ENCODE measurements around the gene MTMR10.

Gene MTMR10

DNA sequence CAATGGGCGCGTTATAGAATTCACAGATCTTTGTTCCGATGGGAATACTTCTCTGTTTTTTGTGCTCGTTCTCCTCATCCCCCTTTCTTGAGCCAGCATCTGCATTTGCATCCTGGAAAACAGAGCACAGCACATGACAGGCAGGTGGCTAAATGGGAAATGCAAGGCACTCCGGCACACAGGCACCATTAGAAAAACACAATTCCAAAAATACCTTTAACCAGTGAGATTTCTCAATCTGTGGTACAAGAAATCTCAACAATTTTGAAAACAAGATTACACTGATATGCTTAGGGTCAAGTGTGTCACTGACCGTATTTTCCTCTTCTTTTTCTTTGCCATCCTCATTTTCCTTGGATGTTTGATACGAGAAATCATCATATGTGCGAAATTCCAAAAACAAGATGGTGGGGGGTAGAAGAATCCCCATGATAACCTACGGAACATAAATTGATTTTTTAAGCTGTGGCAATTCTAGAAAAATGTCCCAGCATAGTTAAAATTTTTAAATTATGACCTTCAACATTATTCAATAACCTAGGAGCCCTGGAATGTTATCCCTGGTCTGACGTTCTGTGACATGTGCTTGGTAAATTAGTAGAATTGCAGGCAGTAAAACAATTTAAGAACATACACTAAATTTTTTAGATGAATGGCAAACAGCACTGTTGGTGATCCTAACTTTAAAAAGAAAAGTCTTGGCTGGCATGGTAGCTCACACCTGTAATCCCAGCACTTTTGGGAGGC lies 46.5 kb upstream of the MTMR10 start:
- DNase-seq (ENCODE audit: low read depth in 1 of 2, low spot score in 1 of 2): no peak
- no peak overlapping the region for H3K4me3 ChIP-seq (replicated peaks; ENCODE audit: insufficient read depth, low read length)
- no peak for TF ChIP-seq REST (IDR thresholded peaks at IDR 0.05; ENCODE audit: insufficient replicate concordance, low read depth)
- TF ChIP-seq GABPA (IDR thresholded peaks at IDR 0.05; ENCODE audit: low read depth): no peak
- TF ChIP-seq, protein P1, sequence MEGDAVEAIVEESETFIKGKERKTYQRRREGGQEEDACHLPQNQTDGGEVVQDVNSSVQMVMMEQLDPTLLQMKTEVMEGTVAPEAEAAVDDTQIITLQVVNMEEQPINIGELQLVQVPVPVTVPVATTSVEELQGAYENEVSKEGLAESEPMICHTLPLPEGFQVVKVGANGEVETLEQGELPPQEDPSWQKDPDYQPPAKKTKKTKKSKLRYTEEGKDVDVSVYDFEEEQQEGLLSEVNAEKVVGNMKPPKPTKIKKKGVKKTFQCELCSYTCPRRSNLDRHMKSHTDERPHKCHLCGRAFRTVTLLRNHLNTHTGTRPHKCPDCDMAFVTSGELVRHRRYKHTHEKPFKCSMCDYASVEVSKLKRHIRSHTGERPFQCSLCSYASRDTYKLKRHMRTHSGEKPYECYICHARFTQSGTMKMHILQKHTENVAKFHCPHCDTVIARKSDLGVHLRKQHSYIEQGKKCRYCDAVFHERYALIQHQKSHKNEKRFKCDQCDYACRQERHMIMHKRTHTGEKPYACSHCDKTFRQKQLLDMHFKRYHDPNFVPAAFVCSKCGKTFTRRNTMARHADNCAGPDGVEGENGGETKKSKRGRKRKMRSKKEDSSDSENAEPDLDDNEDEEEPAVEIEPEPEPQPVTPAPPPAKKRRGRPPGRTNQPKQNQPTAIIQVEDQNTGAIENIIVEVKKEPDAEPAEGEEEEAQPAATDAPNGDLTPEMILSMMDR (IDR thresholded peaks at IDR 0.05; ENCODE audit: insufficient read depth, low read length): no peak
- TF ChIP-seq SPI1 (IDR thresholded peaks at IDR 0.05; ENCODE audit: borderline replicate concordance, low read depth): no peak
- no peak for TF ChIP-seq POLR2AphosphoS5 (IDR thresholded peaks at IDR 0.05; ENCODE audit: low read depth)

DNA sequence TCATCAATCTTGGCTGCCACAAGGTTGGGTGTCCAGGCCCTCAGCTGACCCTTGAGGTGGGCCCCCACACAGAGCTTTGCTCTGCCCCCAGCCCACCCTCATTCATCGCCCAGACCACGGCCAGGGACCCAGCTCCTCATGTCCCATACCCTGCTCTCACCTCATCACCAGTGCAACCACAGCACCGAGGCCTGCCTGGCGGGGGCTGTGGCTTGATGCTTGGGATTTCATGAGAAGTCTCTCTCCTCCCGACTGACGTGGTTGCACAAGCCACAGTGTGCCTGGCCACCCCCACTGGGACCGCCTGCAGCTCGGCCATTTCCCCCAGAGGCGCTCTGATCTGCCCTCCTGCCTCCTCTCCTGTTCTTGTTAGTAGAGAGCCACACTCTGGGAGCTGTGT lies 45.4 kb upstream of the MTMR10 start:
- TF ChIP-seq GABPA (IDR thresholded peaks at IDR 0.05; ENCODE audit: low read depth) (no peak), SPI1 (IDR thresholded peaks at IDR 0.05; ENCODE audit: borderline replicate concordance, low read depth) (no peak), REST (IDR thresholded peaks at IDR 0.05; ENCODE audit: insufficient replicate concordance, low read depth) (no peak), POLR2AphosphoS5 (IDR thresholded peaks at IDR 0.05; ENCODE audit: low read depth) (no peak)
- TF ChIP-seq, protein P1 (IDR thresholded peaks at IDR 0.05; ENCODE audit: insufficient read depth, low read length): no peak
- Histone ChIP-seq H3K27me3 (ENCODE audit: insufficient read depth, poor library complexity, severe bottlenecking) (no peaks in the 10 kb centered on the region), H3K27ac (replicated peaks) (no peak overlapping the region), H3K4me3 (replicated peaks; ENCODE audit: insufficient read depth, low read length) (no peak overlapping the region)
- no peak for DNase-seq (ENCODE audit: low read depth in 1 of 2, low spot score in 1 of 2)

More for the DNA sequence above, 46.5 kb upstream of the MTMR10 start:
- Histone ChIP-seq H3K27me3 (ENCODE audit: insufficient read depth, poor library complexity, severe bottlenecking) (no peaks in the 10 kb centered on the region), H3K27ac (replicated peaks) (no peak overlapping the region)

GRCh38 chr15:31035610-31036009 lies 44.2 kb upstream of the MTMR10 start:
- no peak for DNase-seq (ENCODE audit: low read depth in 1 of 2, low spot score in 1 of 2)
- H3K4me3 ChIP-seq (replicated peaks; ENCODE audit: insufficient read depth, low read length): no peak overlapping the region
- no peak overlapping the region for H3K27ac ChIP-seq (replicated peaks)
- no peaks in the 10 kb centered on the region for H3K27me3 ChIP-seq (ENCODE audit: insufficient read depth, poor library complexity, severe bottlenecking)
- TF ChIP-seq POLR2AphosphoS5 (IDR thresholded peaks at IDR 0.05; ENCODE audit: low read depth) (no peak), GABPA (IDR thresholded peaks at IDR 0.05; ENCODE audit: low read depth) (no peak), SPI1 (IDR thresholded peaks at IDR 0.05; ENCODE audit: borderline replicate concordance, low read depth) (no peak), REST (IDR thresholded peaks at IDR 0.05; ENCODE audit: insufficient replicate concordance, low read depth) (no peak)
- TF ChIP-seq, protein P1 (IDR thresholded peaks at IDR 0.05; ENCODE audit: insufficient read depth, low read length): no peak

Data from HL-60 (cell line).